GM19238 (cell line): ENCODE data around the gene PLXNA2.

ENCODE experiments used
- DNase-seq: peaks from one replicate; pipeline ENCODE4 v3.0.0; 2011; ENCODE audit warnings: low spot score; ENCODE audit not compliant: insufficient read length

PLXNA2 gene

GRCh38 chr1:208161656-208162375, 82.4 kb downstream of the PLXNA2 start:
- no peak for DNase-seq

GRCh38 chr1:208161005-208161404, 83.2 kb downstream of the PLXNA2 start:
- DNase-seq, result no peak

GRCh38 chr1:208160259-208160819, 83.8 kb downstream of the PLXNA2 start:
- DNase-seq, result no peak

GRCh38 chr1:208159555-208160258, 84.5 kb downstream of the PLXNA2 start:
- no peak for DNase-seq

- no peak for DNase-seq
These were observed 85.3 kb downstream of the PLXNA2 start for GRCh38 chr1:208158640-208159554.

GRCh38 chr1:208157769-208158168, 86.4 kb downstream of the PLXNA2 start:
- no peak for DNase-seq

GRCh38 chr1:208156741-208157140, 87.4 kb downstream of the PLXNA2 start:
- DNase-seq, result no peak

GRCh38 chr1:208156310-208156709, 87.9 kb downstream of the PLXNA2 start:
- DNase-seq, result no peak

GRCh38 chr1:208154679-208155642, 89.2 kb downstream of the PLXNA2 start:
- no peak for DNase-seq

- DNase-seq, result no peak
These were observed 90.1 kb downstream of the PLXNA2 start for GRCh38 chr1:208154040-208154439.

- DNase-seq, result no peak
These were observed 90.8 kb downstream of the PLXNA2 start for GRCh38 chr1:208153386-208153785.

GRCh38 chr1:208151728-208152598, 92.2 kb downstream of the PLXNA2 start:
- no peak for DNase-seq

GRCh38 chr1:208150833-208151458, 93.2 kb downstream of the PLXNA2 start:
- DNase-seq, result no peak

- no peak for DNase-seq
These were observed 94.2 kb downstream of the PLXNA2 start for GRCh38 chr1:208149776-208150514.

- DNase-seq, result no peak
These were observed 95.0 kb downstream of the PLXNA2 start for GRCh38 chr1:208149213-208149612.

GRCh38 chr1:208148380-208148779, 95.8 kb downstream of the PLXNA2 start:
- no peak for DNase-seq

GRCh38 chr1:208146650-208147049, 97.5 kb downstream of the PLXNA2 start:
- DNase-seq, result no peak

GRCh38 chr1:208145167-208145566, 99.0 kb downstream of the PLXNA2 start:
- no peak for DNase-seq
